ENCODE measurements around the gene ERBB2. TPM values are rescaled to one million over a fixed set of nuclear protein-coding genes. Genes with fewer than 3 reads are reported as not detected.

Gene ERBB2
- total RNA-seq, 1 donor from 2014 or later = 7.1 TPM

DNA sequence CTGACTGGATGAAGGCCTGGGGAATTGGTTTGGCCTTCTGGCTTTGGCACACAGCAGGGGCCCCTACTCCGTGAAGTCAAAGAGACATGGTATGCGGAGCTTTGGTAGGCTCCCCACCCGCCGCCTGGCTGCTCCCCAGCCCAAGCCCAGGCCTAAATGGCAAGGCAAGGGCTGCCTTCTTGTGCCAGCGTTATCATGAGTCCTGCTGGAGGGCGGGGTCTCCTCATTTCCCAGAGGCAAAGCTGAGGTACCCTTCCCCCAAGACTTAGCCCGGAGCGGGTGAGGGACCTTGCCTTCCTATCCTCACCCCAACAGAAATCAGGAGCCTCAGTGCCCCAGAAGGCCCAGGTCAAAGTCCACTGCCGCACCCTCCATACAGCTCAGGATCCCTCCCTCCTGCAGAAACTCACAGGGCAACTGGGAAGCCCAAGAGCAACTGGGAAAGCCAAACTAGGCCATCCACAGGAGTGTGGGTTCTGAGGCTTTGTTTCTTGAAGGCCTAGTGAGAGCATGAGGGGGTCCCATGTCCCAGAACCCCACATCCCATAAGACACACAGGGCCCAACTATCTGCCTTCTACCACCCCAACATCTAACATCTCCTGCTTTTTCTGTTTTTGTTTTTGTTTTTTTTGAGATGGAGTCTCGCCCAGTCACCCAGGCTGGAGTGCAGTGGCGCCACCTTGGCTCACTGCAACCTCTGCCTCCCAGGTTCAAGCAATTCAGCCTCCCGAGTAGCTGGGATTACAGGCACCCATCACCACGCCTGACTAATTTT, 21.3 kb upstream of the ERBB2 start:
- intact Hi-C loops (cut with micrococcal nuclease) = no loop called here
- Mint-ChIP-seq H3K27ac (peak overlapping the region; percentile 90), H3K36me3 (ENCODE audit: low read depth) (peaks cover 12% of the 10 kb centered on the region), H3K9me3 (no peaks in the 10 kb centered on the region), H3K27me3 (no peaks in the 10 kb centered on the region), H3K4me1 (peaks cover 75% of the 10 kb centered on the region), H3K4me3 (peak overlapping the region; percentile 21)
- ChIA-PET POLR2A (interaction anchor here (0.6 to 2.2 kb wide), 8 partner anchors 9 to 1354 kb away, joined by 3 to 22 read pairs (median 6); partner anchors contain the start of genes MIEN1, PGAP3, PNMT and WIPF2), CTCF (interaction anchor here (1.0 to 2.2 kb wide), 6 partner anchors 8 to 57 kb away, joined by 3 to 11 read pairs (median 4); partner anchors contain the start of gene PNMT)
- DNase-seq = no peak
- ATAC-seq (ENCODE audit: low read depth) = no peak
- TF ChIP-seq, protein P1, sequence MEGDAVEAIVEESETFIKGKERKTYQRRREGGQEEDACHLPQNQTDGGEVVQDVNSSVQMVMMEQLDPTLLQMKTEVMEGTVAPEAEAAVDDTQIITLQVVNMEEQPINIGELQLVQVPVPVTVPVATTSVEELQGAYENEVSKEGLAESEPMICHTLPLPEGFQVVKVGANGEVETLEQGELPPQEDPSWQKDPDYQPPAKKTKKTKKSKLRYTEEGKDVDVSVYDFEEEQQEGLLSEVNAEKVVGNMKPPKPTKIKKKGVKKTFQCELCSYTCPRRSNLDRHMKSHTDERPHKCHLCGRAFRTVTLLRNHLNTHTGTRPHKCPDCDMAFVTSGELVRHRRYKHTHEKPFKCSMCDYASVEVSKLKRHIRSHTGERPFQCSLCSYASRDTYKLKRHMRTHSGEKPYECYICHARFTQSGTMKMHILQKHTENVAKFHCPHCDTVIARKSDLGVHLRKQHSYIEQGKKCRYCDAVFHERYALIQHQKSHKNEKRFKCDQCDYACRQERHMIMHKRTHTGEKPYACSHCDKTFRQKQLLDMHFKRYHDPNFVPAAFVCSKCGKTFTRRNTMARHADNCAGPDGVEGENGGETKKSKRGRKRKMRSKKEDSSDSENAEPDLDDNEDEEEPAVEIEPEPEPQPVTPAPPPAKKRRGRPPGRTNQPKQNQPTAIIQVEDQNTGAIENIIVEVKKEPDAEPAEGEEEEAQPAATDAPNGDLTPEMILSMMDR (IDR thresholded peaks at IDR 0.05) = no peak

DNA sequence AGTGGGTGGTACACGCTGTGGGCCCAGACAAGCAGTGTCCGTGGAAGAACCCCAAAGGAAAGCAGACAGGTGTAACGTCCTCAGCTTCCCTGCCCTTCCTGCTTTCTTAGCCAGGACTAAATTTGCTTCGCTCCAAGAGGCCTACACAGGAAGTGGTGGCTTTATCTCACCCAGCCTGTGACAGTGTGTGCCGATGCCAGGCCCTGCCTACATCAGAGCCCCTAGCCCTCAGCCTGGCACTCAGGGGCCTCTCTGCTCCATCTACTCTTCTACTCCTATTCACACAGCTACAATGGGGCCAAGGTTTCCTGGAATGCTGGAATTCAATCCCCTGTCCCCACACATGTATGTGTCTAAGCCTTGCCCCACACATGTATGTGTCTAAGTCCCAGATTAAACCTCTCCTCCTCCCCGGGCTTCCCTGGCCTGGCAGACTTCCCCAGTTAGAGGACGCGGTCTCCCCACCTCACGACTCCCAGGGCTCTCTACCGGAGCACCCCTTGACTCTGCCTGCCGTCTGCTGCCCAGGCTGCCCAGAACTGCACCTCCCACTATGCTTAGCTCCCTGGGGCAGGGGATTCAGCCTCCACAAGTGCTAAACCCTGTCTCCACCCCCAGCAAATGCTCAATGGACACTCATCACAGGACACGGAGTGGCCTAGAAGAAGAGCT, 20.2 kb upstream of the ERBB2 start:
- H3K27me3 Mint-ChIP-seq = no peaks in the 10 kb centered on the region
- intact Hi-C loops (cut with micrococcal nuclease) = no loop called here
- H3K4me3 Mint-ChIP-seq = peak overlapping the region; percentile 21
- TF ChIP-seq, protein P1 (IDR thresholded peaks at IDR 0.05) = no peak
- ChIA-PET CTCF (interaction anchor here (1.0 to 2.2 kb wide), 4 partner anchors 9 to 51 kb away, joined by 3 to 11 read pairs (median 6); partner anchors contain the start of genes MIEN1 and PNMT), POLR2A (interaction anchor here (0.8 to 2.2 kb wide), 9 partner anchors 9 to 539 kb away, joined by 3 to 22 read pairs (median 4); partner anchors contain the start of genes IKZF3, MIEN1, PGAP3 and PNMT)
- DNase-seq = no peak
- H3K4me1 Mint-ChIP-seq = peaks cover 65% of the 10 kb centered on the region
- ATAC-seq (ENCODE audit: low read depth) = peak; percentile 71
- H3K9me3 Mint-ChIP-seq = no peaks in the 10 kb centered on the region
- peaks cover 19% of the 10 kb centered on the region for H3K36me3 Mint-ChIP-seq (ENCODE audit: low read depth)
- peak overlapping the region; percentile 90 for H3K27ac Mint-ChIP-seq

DNA sequence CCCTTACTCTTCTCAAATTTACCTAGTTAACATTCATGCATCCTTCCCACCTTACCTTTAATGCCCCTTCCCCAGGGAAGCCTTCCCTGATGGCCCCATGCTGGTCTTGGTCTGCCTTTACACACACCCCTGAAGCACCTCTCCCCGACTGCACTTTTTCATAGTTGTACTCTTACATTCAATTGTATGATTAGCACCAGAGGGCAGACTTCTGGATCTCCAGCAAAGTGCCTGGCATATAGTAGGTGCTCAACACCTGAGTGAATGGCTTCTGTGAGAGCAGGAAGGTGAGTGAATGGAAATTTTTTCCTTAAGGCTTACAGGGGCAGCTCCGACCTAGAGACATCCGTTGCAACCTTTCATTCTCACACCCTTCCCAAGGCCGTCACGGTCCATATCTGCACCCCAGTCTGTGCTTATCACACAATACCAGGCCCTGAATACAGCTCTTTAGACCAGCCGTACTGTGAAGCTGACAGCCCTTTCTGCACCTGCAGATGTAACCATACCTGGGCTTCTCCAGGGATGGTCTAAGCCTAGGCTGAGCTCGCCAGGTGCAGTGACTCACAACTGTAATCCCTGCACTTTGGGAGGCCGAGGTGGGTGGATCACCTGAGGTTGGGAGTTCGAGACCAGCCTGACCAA, 16.4 kb upstream of the ERBB2 start:
- no peak overlapping the region for H3K4me3 Mint-ChIP-seq
- no peak for ATAC-seq (ENCODE audit: low read depth)
- H3K27ac Mint-ChIP-seq = no peak overlapping the region
- peaks cover 34% of the 10 kb centered on the region for H3K36me3 Mint-ChIP-seq (ENCODE audit: low read depth)
- POLR2A ChIA-PET = interaction anchor here (0.6 kb wide), 1 partner anchor 91 kb away, joined by 3 read pairs; no protein-coding TSS in a partner anchor
- DNase-seq = no peak
- no peaks in the 10 kb centered on the region for H3K9me3 Mint-ChIP-seq
- intact Hi-C loops (cut with micrococcal nuclease) = no loop called here
- CTCF ChIA-PET = no interaction called here
- H3K27me3 Mint-ChIP-seq = no peaks in the 10 kb centered on the region
- TF ChIP-seq, protein P1 (IDR thresholded peaks at IDR 0.05) = no peak
- peaks cover 39% of the 10 kb centered on the region for H3K4me1 Mint-ChIP-seq

DNA sequence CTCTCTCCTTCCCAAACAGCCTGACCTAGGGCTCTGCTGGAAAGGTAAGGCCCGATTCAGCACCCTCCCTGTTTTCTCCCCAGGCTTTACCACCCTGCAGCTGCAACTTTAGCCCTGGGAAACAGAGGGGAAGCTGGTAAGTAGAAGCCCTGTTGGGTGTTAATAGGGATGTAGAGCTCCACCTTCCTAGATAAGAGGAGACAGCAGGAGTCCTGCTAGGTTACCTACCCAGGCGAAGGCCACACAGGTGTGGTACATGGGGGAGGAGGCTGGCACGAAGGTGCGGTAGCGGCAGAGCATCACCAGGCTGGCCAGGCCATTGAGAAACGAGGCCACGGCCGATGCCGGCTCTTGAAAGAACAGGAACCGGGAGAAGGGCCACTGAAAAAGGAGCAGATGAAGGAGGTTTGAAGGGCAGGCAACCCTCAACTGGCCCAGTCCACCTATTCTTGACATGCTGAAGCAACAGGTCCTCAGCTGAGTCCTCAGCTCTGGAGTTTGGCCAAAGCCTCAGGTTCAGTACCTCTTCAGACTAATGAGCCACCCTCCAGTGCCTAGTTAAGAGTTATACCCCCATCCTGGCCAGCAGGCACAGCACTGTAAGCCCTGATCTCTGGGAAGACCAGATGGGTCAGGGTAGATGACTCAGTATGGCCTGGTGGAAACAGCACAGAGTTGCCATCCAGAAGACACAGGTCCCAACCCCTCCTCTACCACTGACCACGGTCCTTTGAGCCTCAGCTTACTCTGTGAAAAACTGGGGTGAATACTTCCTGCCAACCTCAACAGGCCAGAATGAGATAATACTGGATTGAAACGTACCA, 15.3 kb upstream of the ERBB2 start:
- H3K4me3 Mint-ChIP-seq = no peak overlapping the region
- ChIA-PET POLR2A (interaction anchor here (0.6 to 1.1 kb wide), 3 partner anchors 15 to 84 kb away, joined by 3 to 8 read pairs (median 5); no protein-coding TSS in a partner anchor), CTCF (no interaction called here)
- DNase-seq (no peak), ATAC-seq (ENCODE audit: low read depth) (no peak)
- peaks cover 34% of the 10 kb centered on the region for H3K36me3 Mint-ChIP-seq (ENCODE audit: low read depth)
- peaks cover 34% of the 10 kb centered on the region for H3K4me1 Mint-ChIP-seq
- no peaks in the 10 kb centered on the region for H3K9me3 Mint-ChIP-seq
- H3K27me3 Mint-ChIP-seq = no peaks in the 10 kb centered on the region
- H3K27ac Mint-ChIP-seq = no peak overlapping the region
- intact Hi-C loops (cut with micrococcal nuclease) = loop anchor here (5.0 kb wide), 2 partner anchors 178 to 268 kb away; partner anchors contain the start of gene IKZF3
- TF ChIP-seq, protein P1 (IDR thresholded peaks at IDR 0.05) = no peak
